NCI-H526 (cell line): ENCODE data around the gene INO80C.

ENCODE experiments used
- DNase-seq, 2 experiments: peaks; one replicate each; lab custom pipeline; 2025; lab: John Stamatoyannopoulos, UW

INO80C gene

GRCh38 chr18:35424356-35424755 lies 73.4 kb downstream of the INO80C start:
- DNase-seq: no peak

DNA sequence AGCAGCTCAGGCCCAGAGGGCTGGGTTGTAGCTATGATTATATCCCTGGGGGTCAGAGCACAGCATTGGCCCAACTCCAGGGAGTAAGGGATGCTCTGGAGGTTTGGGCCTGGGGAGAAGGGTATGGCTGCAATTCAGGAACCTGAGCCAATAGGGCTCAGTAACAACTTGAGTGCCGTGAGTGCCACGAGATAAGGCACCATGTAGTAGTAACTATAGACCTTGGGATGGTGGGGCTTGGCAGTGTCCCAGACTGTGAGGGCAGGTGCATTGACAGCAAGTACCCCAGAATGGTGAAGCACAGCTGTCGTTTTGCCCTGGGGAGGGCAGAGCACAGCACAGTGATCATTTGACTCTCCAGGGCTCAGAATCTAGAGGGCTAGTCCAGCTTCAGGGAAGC lies 75.5 kb downstream of the INO80C start:
- DNase-seq: no peak

- DNase-seq: no peak
Observed at GRCh38 chr18:35418610-35419009, 79.2 kb downstream of the INO80C start.
